HAP-1 (cell line): ENCODE data around the gene RIMS3.
A peak's percentile ranks its signal among the peaks of the same experiment; 100 is the strongest.

ENCODE experiments used
- DNase-seq, 2 experiments: peaks; one replicate each; pipeline ENCODE4 v3.0.0-alpha.2; 2016 to 2020; ENCODE audit warnings: low spot score in 2 of 2
- H3K27me3 ChIP-seq: fragments of 250-450 bp; sonication (Bioruptor Pico); 2 replicates; pipeline ENCODE4 v1.5.1; 2020; ENCODE audit warnings: low read depth, mild to moderate bottlenecking, moderate library complexity
- H3K36me3 ChIP-seq: fragments of 250-450 bp; sonication (Bioruptor Pico); replicated peaks from 2 replicates; pipeline ENCODE4 v1.5.1; 2020; ENCODE audit warnings: mild to moderate bottlenecking
- H3K4me1 ChIP-seq: fragments of 250-450 bp; sonication (Bioruptor Pico); 2 replicates; pipeline ENCODE4 v1.5.1; 2020; ENCODE audit warnings: mild to moderate bottlenecking
- H3K4me3 ChIP-seq: fragments of 250-450 bp; sonication (Bioruptor Pico); 2 replicates; pipeline ENCODE4 v1.5.1; 2020; ENCODE audit warnings: mild to moderate bottlenecking, moderate library complexity
- H3K9me3 ChIP-seq: fragments of 250-450 bp; sonication (Bioruptor Pico); 2 replicates; pipeline ENCODE4 v1.5.1; 2020; ENCODE audit warnings: mild to moderate bottlenecking, moderate library complexity
- in situ Hi-C: fragments of 300-500 bp; cut with MboI; formaldehyde crosslinking; loops from 3 replicates; pipeline ENCODE4 v1.14.3; 2020; ENCODE audit warnings: low sequenced_read_pairs, inconsistent platforms, mixed read lengths

The RIMS3 gene

GRCh38 chr1:40625476-40626382 lies 39.8 kb downstream of the RIMS3 start:
- H3K9me3 ChIP-seq, result no peaks in the 10 kb centered on the region
- no peaks in the 10 kb centered on the region for H3K36me3 ChIP-seq
- in situ Hi-C loops, result no loop called here
- DNase-seq, result no peak
- H3K4me3 ChIP-seq, result no peak overlapping the region
- H3K27me3 ChIP-seq, result no peaks in the 10 kb centered on the region
- H3K4me1 ChIP-seq, result no peaks in the 10 kb centered on the region

DNA sequence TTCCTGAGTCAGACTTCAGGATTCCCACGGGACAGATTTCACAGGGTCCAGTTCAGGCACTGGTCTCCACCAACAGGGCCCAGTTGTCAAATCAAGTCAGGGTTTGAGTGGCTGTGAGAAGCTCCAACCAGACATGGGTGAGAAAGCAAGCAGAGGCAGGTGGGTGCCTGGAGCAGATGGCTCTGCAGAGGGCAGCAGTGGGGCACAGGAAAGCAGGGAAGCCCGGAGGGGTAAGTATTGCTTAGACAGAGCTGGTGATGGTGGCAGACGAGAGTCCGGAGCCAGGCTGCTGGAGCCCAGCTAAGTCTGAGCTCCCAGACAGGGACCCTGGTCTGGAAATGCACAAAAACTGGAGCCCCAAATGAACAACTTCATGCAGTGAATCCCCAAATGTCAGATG lies 40.4 kb downstream of the RIMS3 start:
- H3K4me1 ChIP-seq, result no peaks in the 10 kb centered on the region
- no peaks in the 10 kb centered on the region for H3K9me3 ChIP-seq
- no peak overlapping the region for H3K4me3 ChIP-seq
- no peaks in the 10 kb centered on the region for H3K36me3 ChIP-seq
- H3K27me3 ChIP-seq, result no peaks in the 10 kb centered on the region
- in situ Hi-C loops, result no loop called here
- no peak for DNase-seq

- H3K27me3 ChIP-seq, result no peaks in the 10 kb centered on the region
- no peak overlapping the region for H3K4me3 ChIP-seq
- H3K9me3 ChIP-seq, result no peaks in the 10 kb centered on the region
- H3K36me3 ChIP-seq, result no peaks in the 10 kb centered on the region
- no peak for DNase-seq
- in situ Hi-C loops, result no loop called here
- H3K4me1 ChIP-seq, result no peaks in the 10 kb centered on the region
Measured at GRCh38 chr1:40622936-40623629, 42.4 kb downstream of the RIMS3 start.

DNA sequence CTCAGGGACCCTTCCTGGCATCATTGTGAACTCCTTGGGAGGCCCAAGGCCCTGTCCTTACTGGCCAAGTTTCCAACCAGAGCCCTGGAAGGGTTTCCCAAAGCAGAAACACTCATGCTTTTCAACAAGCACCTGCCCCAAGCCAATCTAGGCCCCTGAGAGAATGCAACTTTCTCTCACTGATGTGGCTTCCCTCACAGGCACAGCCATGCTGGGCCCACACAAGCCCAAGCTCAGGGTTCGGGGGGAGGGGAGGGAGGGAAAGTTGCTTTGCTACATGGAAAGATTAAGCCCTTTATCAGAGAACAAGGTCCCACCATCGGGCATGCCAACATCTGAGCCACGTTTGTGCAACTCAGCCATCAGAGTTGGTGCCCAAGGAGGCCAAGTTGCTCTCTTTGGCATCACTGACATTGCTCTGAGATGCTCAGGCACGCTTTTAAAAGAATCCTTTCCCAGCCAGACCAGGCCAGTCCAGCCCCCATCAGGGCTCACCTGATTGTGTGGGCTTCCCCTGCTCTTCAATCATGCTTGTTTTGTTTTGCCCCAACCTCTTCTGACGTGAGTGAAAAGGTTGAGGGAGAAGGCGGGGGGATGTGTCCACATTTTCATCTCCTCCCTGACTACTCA lies 43.5 kb downstream of the RIMS3 start:
- H3K4me1 ChIP-seq, result no peaks in the 10 kb centered on the region
- H3K9me3 ChIP-seq, result no peaks in the 10 kb centered on the region
- H3K36me3 ChIP-seq, result no peaks in the 10 kb centered on the region
- no peak overlapping the region for H3K4me3 ChIP-seq
- H3K27me3 ChIP-seq, result no peaks in the 10 kb centered on the region
- in situ Hi-C loops, result no loop called here
- DNase-seq, result no peak

DNA sequence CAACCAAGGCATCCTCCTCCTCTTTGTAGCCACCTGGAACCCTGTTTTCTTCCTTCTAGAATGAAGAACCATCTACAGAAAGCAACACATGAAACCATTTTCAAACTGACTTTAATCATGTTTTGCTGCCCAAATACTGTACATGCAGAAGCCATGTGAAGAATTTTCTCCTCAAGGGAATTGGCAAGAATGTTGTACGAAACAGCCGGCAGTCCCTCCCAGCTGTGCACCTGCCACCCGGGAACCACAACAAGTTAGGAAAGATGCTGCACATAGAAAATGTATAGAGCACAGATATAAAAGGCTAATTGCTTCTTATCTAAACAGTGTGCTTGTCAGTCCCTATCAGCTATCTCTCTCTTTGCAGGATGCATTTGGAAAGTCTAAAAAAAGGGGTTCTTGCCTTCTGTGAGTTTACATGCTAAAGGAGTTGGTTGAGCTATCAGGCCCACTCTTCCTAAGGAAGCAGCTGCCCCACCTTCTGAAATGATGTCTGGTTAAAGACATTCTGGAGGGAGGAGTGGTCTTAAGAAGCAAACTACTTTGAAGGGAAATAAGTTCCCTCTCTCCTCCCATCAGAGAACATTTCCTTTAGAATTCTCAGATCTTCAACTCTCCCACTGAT lies 44.8 kb downstream of the RIMS3 start:
- H3K27me3 ChIP-seq, result no peaks in the 10 kb centered on the region
- no peaks in the 10 kb centered on the region; the same call in 1 of the 2 replicates for H3K9me3 ChIP-seq
- in situ Hi-C loops, result no loop called here
- DNase-seq, result no peak
- H3K4me3 ChIP-seq, result no peak overlapping the region
- H3K36me3 ChIP-seq, result no peaks in the 10 kb centered on the region
- no peaks in the 10 kb centered on the region for H3K4me1 ChIP-seq

DNA sequence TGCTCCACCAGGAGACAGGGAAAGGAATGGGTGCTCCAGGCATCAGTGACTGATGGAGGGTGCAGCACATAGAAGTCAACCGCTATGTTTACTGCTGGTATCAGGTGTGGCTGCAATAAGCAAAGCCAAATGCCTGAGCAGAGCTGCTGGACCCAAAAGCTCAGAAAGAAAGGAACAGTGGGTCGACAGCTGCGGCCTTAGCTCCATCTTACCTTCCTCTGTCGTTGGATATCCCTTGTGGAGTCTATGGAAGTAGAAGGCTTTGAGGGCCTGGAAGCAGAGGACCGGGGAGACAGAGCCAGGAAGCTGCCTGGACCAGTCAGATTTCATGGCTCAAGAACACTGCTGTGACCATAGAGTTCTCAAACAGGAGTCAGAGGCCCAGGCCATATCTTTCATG lies 45.3 kb downstream of the RIMS3 start:
- in situ Hi-C loops, result no loop called here
- no peaks in the 10 kb centered on the region for H3K4me1 ChIP-seq
- no peaks in the 10 kb centered on the region for H3K27me3 ChIP-seq
- H3K36me3 ChIP-seq, result no peaks in the 10 kb centered on the region
- no peaks in the 10 kb centered on the region; the same call in 1 of the 2 replicates for H3K9me3 ChIP-seq
- H3K4me3 ChIP-seq, result no peak overlapping the region
- DNase-seq, result no peak

GRCh38 chr1:40618108-40618507 lies 47.4 kb downstream of the RIMS3 start:
- in situ Hi-C loops, result no loop called here
- no peaks in the 10 kb centered on the region for H3K4me1 ChIP-seq
- DNase-seq, result no peak
- no peaks in the 10 kb centered on the region for H3K36me3 ChIP-seq
- H3K27me3 ChIP-seq, result no peaks in the 10 kb centered on the region
- no peak overlapping the region for H3K4me3 ChIP-seq
- H3K9me3 ChIP-seq, result no peaks in the 10 kb centered on the region; the same call in 1 of the 2 replicates

- H3K27me3 ChIP-seq, result no peaks in the 10 kb centered on the region
- H3K4me3 ChIP-seq, result no peak overlapping the region
- in situ Hi-C loops, result no loop called here
- H3K36me3 ChIP-seq, result no peaks in the 10 kb centered on the region
- DNase-seq, result peak; percentile 68 to 82
- H3K4me1 ChIP-seq, result no peaks in the 10 kb centered on the region
- H3K9me3 ChIP-seq, result no peaks in the 10 kb centered on the region; the same call in 1 of the 2 replicates
Measured at GRCh38 chr1:40612345-40612831, 53.1 kb downstream of the RIMS3 start.

DNA sequence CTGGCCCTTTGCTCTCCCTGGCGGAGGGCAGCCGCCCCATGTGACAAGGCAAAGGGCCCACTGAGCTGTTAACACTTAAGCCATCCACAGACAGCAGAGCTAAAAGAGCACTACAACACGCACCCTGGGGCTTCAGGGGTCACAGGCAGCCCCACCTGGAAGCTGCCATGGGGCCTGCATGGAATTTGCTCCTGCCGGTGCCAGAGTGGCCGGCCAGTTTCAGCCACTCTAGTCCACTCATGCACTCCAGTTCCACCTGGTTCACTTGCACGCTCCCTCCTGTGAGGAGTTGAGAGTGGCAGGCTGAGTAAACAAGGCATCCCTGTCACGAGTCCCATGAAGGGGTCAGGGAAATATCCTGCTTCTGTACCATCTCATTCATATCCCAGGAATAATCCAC lies 55.3 kb downstream of the RIMS3 start:
- H3K4me3 ChIP-seq, result no peak overlapping the region
- no peaks in the 10 kb centered on the region for H3K4me1 ChIP-seq
- no peaks in the 10 kb centered on the region for H3K36me3 ChIP-seq
- in situ Hi-C loops, result no loop called here
- no peaks in the 10 kb centered on the region for H3K27me3 ChIP-seq
- no peaks in the 10 kb centered on the region for H3K9me3 ChIP-seq
- no peak for DNase-seq

GRCh38 chr1:40607921-40608320 lies 57.6 kb downstream of the RIMS3 start:
- H3K9me3 ChIP-seq, result no peaks in the 10 kb centered on the region
- H3K36me3 ChIP-seq, result no peaks in the 10 kb centered on the region
- no peak overlapping the region for H3K4me3 ChIP-seq
- in situ Hi-C loops, result no loop called here
- H3K27me3 ChIP-seq, result no peaks in the 10 kb centered on the region
- no peaks in the 10 kb centered on the region for H3K4me1 ChIP-seq
- DNase-seq, result no peak

DNA sequence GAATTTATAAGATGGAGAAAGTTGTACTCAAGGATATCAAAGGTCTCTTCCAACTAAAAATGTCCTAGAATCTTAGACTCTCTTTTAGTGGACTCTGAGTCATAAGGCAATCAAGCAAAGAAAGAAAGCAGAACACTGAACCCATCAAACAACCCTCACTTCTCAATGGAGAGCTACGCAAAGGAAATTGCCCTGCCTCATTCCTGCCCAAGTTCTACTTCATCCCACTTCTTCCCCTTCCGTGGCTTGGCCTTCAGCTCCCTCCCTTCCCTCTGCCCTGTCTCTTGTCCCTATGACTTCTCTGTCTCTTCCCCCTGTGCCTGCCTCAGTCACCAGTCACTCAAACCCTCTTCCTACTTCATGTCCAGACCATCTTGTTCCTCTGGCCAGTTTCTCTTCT lies 58.5 kb downstream of the RIMS3 start:
- in situ Hi-C loops, result no loop called here
- no peaks in the 10 kb centered on the region for H3K36me3 ChIP-seq
- no peak overlapping the region for H3K4me3 ChIP-seq
- no peak for DNase-seq
- no peaks in the 10 kb centered on the region for H3K9me3 ChIP-seq
- H3K4me1 ChIP-seq, result no peaks in the 10 kb centered on the region
- no peaks in the 10 kb centered on the region for H3K27me3 ChIP-seq

- in situ Hi-C loops, result no loop called here
- no peaks in the 10 kb centered on the region for H3K36me3 ChIP-seq
- DNase-seq, result no peak
Measured at GRCh38 chr1:40606194-40606593, 59.3 kb downstream of the RIMS3 start.

GRCh38 chr1:40599926-40600325 lies 65.6 kb downstream of the RIMS3 start:
- 0 out of 2 replicates have a peak, but pooled peaks cover 4% of the 10 kb centered on the region for H3K27me3 ChIP-seq
- H3K9me3 ChIP-seq, result no peaks in the 10 kb centered on the region
- no peak overlapping the region for H3K4me3 ChIP-seq
- DNase-seq, result no peak
- no peaks in the 10 kb centered on the region for H3K4me1 ChIP-seq
- H3K36me3 ChIP-seq, result no peaks in the 10 kb centered on the region
- in situ Hi-C loops, result loop anchor here (10.0 kb wide), 1 partner anchor 355 kb away; no protein-coding TSS in a partner anchor

More at GRCh38 chr1:40606194-40606593, 59.3 kb downstream of the RIMS3 start:
- Histone ChIP-seq H3K4me1 (no peaks in the 10 kb centered on the region), H3K9me3 (no peaks in the 10 kb centered on the region), H3K27me3 (no peaks in the 10 kb centered on the region), H3K4me3 (no peak overlapping the region)
